Skeletal muscle satellite cell (primary cell): ENCODE data around the gene COX14.

Source experiments
- H3K27me3 ChIP-seq: 2 replicates; pipeline ENCODE4 v1.7.0; 2013; ENCODE audit warnings: low read length; ENCODE audit not compliant: control insufficient read depth, insufficient read depth
- H3K36me3 ChIP-seq: 2 replicates; pipeline ENCODE4 v1.7.0; 2013; ENCODE audit warnings: mild to moderate bottlenecking, control low read depth, low read length; ENCODE audit not compliant: insufficient read depth
- H3K4me1 ChIP-seq: 2 replicates; pipeline ENCODE4 v1.7.0; 2013; ENCODE audit warnings: low read length; ENCODE audit not compliant: control insufficient read depth, insufficient read depth
- H3K4me2 ChIP-seq: 2 replicates; pipeline ENCODE4 v1.7.0; 2013; ENCODE audit warnings: mild to moderate bottlenecking, low read length
- H3K4me3 ChIP-seq: 2 replicates; pipeline ENCODE4 v1.7.0; 2013; ENCODE audit warnings: low read length
- H3K9ac ChIP-seq: 2 replicates; pipeline ENCODE4 v1.7.0; 2013; ENCODE audit warnings: mild to moderate bottlenecking, low read depth, low read length, moderate library complexity
- H3K9me3 ChIP-seq: replicated peaks from 2 replicates; pipeline ENCODE4 v1.7.0; 2013; ENCODE audit warnings: mild to moderate bottlenecking, control low read depth, low read length

COX14 gene

DNA sequence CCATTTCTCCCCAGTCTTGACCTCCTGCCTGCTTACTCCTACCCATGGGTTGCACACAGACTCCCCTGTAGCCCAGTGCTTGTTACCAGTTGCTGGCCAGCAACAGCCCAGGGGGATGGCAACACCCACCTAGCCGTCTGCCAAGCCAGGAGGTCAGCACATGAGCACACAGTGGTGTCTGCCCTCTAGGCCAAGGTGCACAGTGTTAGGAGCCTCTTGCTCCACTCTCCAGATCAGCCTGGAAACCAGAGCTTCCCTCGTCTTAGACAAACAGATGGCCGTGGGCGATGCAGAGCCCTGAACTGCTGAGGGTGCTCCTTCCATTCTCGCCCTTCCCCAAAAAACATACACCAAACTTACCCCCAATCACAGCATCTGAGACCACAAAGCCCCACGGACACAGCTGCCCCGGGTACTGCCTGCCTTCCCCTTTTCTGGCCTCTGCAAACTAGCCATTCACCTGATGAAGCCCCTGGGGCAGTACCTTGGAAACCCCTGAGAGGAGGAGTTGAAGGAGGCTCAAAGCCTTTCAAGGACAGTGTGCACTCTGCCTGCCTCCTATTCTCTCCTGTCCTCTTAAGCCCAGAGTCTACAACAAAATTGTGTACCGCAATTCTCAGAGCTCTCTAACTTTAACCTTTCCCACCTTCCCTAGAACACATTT is 9.3 kb upstream of the COX14 start:
- no peaks in the 10 kb centered on the region for H3K9me3 ChIP-seq
- no peak overlapping the region for H3K4me2 ChIP-seq
- peaks cover 4% of the 10 kb centered on the region for H3K27me3 ChIP-seq
- peaks cover 28% of the 10 kb centered on the region for H3K36me3 ChIP-seq
- no peak overlapping the region for H3K9ac ChIP-seq
- peaks cover 19% of the 10 kb centered on the region for H3K4me1 ChIP-seq
- H3K4me3 ChIP-seq = no peak overlapping the region

DNA sequence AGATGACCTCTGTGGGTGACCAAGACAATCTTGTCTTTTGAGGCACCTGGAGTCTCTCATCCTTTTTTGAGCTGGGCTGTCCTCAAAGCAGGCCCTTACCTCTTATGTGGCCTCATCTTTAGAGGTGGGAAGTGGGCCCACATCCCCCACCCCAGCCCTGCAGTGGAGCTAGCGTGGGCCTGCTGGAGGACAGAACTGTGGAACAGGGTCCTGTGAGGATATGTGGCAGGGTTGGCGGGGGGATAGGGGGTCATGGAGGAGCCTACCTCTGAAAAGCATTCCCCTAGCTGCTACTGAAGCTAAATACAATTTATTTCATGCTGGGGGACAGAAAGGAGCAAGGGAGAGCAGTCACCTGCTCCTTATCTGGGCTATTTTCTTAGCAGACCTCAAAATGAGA is 8.7 kb upstream of the COX14 start:
- H3K9ac ChIP-seq = no peak overlapping the region
- H3K36me3 ChIP-seq = peaks cover 22% of the 10 kb centered on the region
- peaks cover 4% of the 10 kb centered on the region for H3K27me3 ChIP-seq
- H3K9me3 ChIP-seq = no peaks in the 10 kb centered on the region
- peaks cover 19% of the 10 kb centered on the region for H3K4me1 ChIP-seq
- no peak overlapping the region for H3K4me3 ChIP-seq
- H3K4me2 ChIP-seq = no peak overlapping the region

DNA sequence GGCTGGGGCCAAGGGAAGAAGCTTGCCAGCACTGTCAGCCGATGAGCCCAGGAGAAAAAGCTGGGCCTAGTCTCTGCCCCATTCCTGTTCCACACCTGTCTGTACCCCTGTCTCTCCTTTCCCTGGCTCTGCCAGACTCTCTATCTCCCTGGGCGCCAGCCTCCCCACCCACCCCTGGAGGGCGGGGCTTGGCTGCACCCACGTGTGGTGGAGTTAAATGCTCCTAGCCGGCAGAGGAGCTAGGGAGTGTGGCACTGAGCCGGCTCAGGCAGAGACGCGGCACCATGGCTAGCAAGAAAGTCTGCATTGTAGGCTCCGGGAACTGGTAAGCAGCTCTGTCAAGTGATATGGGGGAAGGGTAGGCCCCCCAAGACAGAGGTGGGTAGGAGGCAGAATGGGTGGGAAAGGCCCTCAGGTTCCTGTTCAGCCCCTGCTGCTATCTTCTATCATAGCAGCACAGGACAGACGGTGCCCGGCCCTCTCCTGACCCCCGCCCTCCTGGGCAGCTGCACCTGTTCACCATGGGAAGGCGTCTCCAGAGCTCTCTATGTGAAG is 8.2 kb upstream of the COX14 start, which contains the start of gene GPD1:
Gene GPD1 (plus strand): TSS at position 242 of the 555 bp plus-strand sequence. CDS start 43 bp downstream, at position 285.
- no peak within 1 kb of the TSS for H3K9ac ChIP-seq
- peaks cover 17% of the 10 kb centered on the region for H3K36me3 ChIP-seq
- H3K4me2 ChIP-seq = peak within 1 kb of the TSS; percentile 40
- H3K4me1 ChIP-seq = peaks cover 19% of the 10 kb centered on the region
- no peak within 1 kb of the TSS for H3K4me3 ChIP-seq
- peaks cover 4% of the 10 kb centered on the region for H3K27me3 ChIP-seq
- no peaks in the 10 kb centered on the region for H3K9me3 ChIP-seq

DNA sequence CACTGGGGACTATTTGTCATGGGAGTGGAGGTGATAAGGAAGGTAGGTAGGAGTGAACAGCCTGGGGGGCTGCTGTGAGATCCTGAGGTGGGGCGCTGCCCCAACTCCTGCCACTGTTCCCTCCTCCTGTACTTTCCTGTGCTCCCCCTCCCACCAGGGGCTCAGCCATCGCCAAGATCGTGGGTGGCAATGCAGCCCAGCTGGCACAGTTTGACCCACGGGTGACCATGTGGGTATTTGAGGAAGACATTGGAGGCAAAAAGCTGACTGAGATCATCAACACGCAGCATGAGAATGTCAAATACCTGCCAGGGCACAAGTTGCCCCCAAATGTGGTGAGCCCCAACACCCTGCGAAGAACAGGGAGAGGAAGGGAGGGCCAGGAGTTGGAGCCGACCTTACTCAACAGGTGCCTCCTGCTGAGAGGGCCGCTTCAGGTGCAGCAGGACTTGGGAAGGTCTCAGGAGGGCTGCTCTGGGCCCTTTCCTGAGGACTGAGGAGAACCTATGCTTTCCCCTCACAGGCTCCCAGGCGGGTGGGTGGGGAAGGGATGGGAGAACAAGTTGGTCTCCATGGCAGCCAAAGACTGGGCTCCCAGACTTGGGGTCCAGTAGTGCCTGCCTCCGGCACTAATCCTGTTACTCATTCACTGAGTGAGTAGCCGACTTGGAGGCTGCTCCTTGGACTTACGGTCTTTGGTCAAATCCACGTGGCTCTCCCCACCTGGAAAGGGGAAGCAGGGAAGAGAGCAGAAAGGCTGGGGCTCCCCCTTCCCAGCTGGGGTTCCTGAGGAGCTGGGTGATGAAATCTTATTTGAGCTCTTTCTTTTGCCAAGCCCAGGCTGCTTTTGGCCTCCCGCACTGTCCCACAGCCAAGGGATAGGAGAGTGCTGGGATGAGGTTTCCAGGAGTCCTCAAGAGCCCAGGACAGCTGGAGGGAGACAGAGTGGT is 7.3 kb upstream of the COX14 start:
- H3K4me3 ChIP-seq = no peak overlapping the region
- H3K9me3 ChIP-seq = no peaks in the 10 kb centered on the region
- no peak overlapping the region for H3K9ac ChIP-seq
- H3K4me1 ChIP-seq = peaks cover 11% of the 10 kb centered on the region
- peaks cover 9% of the 10 kb centered on the region for H3K36me3 ChIP-seq
- no peak overlapping the region for H3K4me2 ChIP-seq
- peaks cover 4% of the 10 kb centered on the region for H3K27me3 ChIP-seq

DNA sequence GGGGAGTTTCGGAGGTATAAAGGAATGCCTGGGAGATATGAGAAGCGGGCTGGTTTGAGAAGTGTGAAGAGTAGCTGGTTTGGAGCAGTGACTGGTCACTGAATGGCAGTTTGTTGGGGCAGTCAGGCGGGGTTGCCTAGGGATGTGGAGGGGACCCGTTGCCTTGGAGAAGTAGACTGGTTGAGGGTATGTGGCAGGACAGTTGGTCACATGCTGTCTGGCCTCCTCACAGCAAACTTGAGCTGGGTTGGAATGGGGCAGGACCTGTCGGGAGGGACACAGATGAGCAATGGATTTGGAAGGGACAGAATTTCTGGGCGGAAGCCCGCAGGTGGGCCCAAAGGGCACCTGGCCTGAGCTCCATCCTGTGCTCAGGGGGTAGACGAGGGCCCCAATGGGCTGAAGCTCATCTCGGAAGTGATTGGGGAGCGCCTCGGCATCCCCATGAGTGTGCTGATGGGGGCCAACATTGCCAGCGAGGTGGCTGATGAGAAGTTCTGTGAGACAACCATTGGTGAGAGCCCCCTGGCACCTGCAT is 6.1 kb upstream of the COX14 start:
- Histone ChIP-seq H3K9ac (no peak overlapping the region), H3K36me3 (peaks cover under 1% of the 10 kb centered on the region), H3K4me1 (peaks cover 21% of the 10 kb centered on the region), H3K4me3 (no peak overlapping the region), H3K4me2 (no peak overlapping the region), H3K27me3 (peaks cover 4% of the 10 kb centered on the region), H3K9me3 (no peaks in the 10 kb centered on the region)

DNA sequence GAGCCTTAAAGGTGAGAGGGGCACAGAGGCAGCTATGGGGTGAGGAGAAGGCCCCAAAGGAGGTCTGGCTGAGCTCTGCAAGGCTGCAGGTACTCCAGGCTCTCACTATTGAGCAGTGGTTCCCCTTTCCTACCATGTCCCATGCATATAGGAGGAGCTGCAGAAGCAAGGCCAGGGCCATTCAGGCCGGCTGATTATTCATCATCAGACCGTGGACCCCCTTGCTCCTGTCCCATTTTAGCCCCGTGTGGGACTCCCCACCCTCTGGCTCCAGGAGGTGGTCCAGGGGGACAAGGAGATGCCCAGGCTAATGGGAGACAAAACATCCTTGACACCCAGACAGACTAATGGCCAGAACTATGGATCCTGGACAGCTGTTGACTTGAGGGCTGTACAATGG is 5.1 kb upstream of the COX14 start:
- Histone ChIP-seq H3K27me3 (peaks cover 4% of the 10 kb centered on the region), H3K36me3 (no peaks in the 10 kb centered on the region), H3K4me1 (peaks cover 26% of the 10 kb centered on the region), H3K9me3 (no peaks in the 10 kb centered on the region), H3K4me2 (no peak overlapping the region), H3K4me3 (no peak overlapping the region), H3K9ac (no peak overlapping the region)

DNA sequence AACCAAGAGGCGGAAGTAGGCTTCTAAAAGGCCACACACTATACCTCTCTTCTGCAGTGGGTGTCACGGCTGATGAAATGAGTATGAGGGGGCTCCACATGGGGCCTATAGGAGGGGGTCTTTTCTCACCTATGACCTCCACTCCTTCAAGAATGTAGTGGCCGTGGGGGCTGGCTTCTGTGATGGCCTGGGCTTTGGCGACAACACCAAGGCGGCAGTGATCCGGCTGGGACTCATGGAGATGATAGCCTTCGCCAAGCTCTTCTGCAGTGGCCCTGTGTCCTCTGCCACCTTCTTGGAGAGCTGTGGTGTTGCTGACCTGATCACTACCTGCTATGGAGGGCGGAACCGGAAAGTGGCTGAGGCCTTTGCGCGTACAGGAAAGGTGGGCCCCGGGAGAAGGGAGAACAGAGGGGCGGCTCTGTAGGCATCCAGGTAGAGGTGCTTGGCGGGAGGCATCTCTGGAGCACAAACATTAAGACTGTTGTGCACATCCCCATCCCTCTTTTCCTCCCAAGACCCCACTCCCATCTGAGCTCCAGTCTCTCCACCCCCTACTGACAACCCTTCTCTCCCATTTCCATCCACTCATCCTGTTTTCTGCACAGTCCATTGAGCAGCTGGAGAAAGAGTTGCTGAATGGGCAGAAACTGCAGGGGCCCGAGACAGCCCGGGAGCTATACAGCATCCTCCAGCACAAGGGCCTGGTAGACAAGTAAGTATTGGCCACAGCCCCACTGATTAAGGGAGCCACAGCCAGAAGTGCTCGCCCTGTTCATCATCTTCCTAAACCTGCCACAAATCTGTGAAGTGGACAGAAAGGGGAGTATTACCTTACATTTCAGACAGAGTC is 4.4 kb upstream of the COX14 start:
- Histone ChIP-seq H3K36me3 (no peaks in the 10 kb centered on the region), H3K4me1 (peaks cover 26% of the 10 kb centered on the region), H3K9ac (no peak overlapping the region), H3K9me3 (no peaks in the 10 kb centered on the region), H3K4me2 (no peak overlapping the region), H3K4me3 (no peak overlapping the region), H3K27me3 (peaks cover 4% of the 10 kb centered on the region)

DNA sequence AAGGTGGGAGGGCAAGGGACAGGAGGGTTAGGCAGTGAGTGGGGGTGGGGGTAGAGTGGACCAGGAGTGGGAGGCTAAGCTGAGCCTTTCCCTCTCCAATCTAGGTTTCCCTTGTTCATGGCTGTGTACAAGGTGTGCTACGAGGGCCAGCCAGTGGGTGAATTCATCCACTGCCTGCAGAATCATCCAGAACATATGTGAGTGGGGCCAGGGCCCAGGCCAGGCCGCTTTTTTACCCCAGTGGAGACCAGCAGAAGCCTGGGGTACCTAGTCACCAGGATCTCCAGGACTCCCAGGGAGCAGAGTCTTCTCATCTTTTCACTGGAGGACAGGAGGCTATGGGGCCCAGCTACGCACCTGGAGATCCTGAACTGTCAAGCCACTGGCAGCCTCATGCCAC is 2.7 kb upstream of the COX14 start:
- H3K4me2 ChIP-seq = no peak overlapping the region
- H3K9me3 ChIP-seq = no peaks in the 10 kb centered on the region
- peaks cover 18% of the 10 kb centered on the region for H3K4me1 ChIP-seq
- no peaks in the 10 kb centered on the region for H3K36me3 ChIP-seq
- H3K4me3 ChIP-seq = no peak overlapping the region
- no peak overlapping the region for H3K9ac ChIP-seq
- peaks cover 4% of the 10 kb centered on the region for H3K27me3 ChIP-seq

DNA sequence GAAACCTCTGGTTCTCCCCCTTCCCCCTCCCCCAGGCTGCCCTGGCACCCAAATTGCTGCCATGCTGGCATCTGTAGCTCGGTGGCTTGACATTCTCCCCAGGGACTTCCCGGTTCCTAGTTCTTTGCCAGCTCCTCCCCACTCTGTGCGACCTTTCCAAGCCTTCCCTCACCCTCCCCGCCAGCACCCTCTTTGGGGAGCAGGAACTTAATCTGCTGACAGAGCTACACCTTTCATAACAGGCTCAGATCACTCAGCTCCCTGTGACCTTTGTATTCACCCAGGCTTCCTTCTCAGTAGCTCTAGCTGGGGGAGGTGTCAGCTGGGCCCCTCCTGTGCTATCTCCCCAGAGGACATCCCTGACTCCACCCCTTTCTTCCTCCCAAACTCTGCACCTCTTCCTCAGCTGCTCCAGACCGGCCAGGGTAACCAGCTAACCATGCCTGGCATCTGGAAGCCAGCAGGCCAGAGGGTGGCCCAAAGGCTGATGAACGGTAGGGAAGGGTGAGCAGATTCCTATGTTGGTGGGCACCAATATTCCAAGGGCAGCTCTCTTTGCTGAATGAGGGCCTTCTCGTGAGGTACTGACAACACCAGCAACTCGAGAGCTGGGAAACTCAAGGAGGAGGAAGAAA is 1.8 kb upstream of the COX14 start:
- peaks cover 2% of the 10 kb centered on the region for H3K27me3 ChIP-seq
- no peaks in the 10 kb centered on the region for H3K9me3 ChIP-seq
- no peak overlapping the region for H3K4me3 ChIP-seq
- no peaks in the 10 kb centered on the region for H3K36me3 ChIP-seq
- peak overlapping the region; percentile 12 for H3K9ac ChIP-seq
- H3K4me2 ChIP-seq = peak overlapping the region; percentile 78
- peaks cover 18% of the 10 kb centered on the region for H3K4me1 ChIP-seq

DNA sequence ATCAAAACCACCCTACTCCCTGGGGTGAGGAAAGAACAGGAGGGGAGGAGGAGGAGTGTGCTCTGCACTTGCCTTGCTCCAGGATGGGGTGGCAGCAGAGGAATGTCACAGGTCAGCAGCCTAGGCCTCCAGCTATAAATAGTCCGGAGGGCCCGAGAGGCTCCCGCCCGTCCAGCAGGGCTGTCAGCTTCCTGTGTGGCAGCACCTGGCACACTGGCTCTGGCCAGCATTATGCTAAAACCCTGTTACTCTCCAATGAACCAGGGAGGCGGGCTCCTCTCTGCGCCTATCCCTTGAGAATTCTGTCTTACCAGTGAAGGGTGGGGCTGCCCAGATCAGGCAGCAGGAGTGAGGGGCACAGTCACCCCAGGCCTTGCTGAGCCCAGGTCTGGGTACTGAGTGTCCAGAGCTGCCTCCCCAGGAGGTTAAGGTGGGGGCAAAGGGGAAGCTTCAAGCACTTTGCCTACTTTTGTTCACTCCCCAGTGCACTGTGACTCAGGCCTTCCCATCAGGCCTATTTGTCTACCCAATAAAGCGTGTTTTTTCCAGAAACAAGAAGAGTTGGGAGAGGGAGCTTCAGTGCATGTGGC is 1.2 kb upstream of the COX14 start:
- peaks cover 18% of the 10 kb centered on the region for H3K4me1 ChIP-seq
- no peaks in the 10 kb centered on the region for H3K9me3 ChIP-seq
- H3K27me3 ChIP-seq = no peaks in the 10 kb centered on the region
- H3K4me3 ChIP-seq = peak overlapping the region; percentile 59
- H3K36me3 ChIP-seq = no peaks in the 10 kb centered on the region
- peak overlapping the region; percentile 12 for H3K9ac ChIP-seq
- H3K4me2 ChIP-seq = peak overlapping the region; percentile 78
